Cardiac muscle cell (in vitro differentiated cells and primary cell): ENCODE results near the gene CACNA2D3. TPM values are rescaled to one million over a fixed set of nuclear protein-coding genes. Genes with fewer than 3 reads are reported as not detected.

ENCODE experiments used
- DNase-seq, 2 donors: peaks; one replicate each; pipeline versions ENCODE4 v3.0.0 to v3.0.0-alpha.2; 2010 to 2017; ENCODE audit warnings: low read depth in 1 of 2, low spot score in 1 of 2
- H3K27ac ChIP-seq: fragments of 200-600 bp; sonication (generic); 2 replicates; pipeline ENCODE4 v1.5.1; 2016
- H3K27me3 ChIP-seq: fragments of 200-600 bp; sonication (generic); 2 replicates; pipeline ENCODE4 v1.6.0; 2016; ENCODE audit warnings: control low read depth
- H3K36me3 ChIP-seq: fragments of 200-600 bp; sonication (generic); 2 replicates; pipeline ENCODE4 v1.5.1; 2016; ENCODE audit warnings: control low read depth
- H3K4me1 ChIP-seq: fragments of 200-600 bp; sonication (generic); 2 replicates; pipeline ENCODE4 v1.8.1; 2017; ENCODE audit warnings: low read depth, mild to moderate bottlenecking, mixed run types
- H3K4me3 ChIP-seq: fragments of 200-600 bp; sonication (generic); 2 replicates; pipeline ENCODE4 v1.5.1; 2016; ENCODE audit warnings: mild to moderate bottlenecking
- H3K9me3 ChIP-seq: fragments of 200-600 bp; sonication (generic); 2 replicates; pipeline ENCODE4 v1.5.1; 2017; ENCODE audit warnings: low read depth, mild to moderate bottlenecking, control low read depth
- polyA plus RNA-seq: library from polyadenylated mRNA; unstranded; fragments of >200 nt; fragmentation: Nextera tagmentation; extraction: Ambion mirVana; gene quantifications from 2 replicates; pipeline ENCODE4 v1.2.1, GENCODE V29; 2016
- total RNA-seq: library from RNA; depleted of rRNA; stranded (reverse); fragments of >200 nt; gene quantifications from 2 replicates; pipeline ENCODE4 v1.2.3, GENCODE V29; 2016
- TF ChIP-seq, protein P1 (sequence below): IDR thresholded peaks from 2 replicates; pipeline ENCODE4 v1.5.1; 2012; ENCODE audit warnings: low read depth, mild to moderate bottlenecking, low read length

Gene CACNA2D3
- total and polyA plus RNA-seq, 2 experiments from 2014 or later, result 0.45 to 0.59 TPM

- peak in 1 of 2 donors; percentile 9 for DNase-seq
- TF ChIP-seq, protein P1, sequence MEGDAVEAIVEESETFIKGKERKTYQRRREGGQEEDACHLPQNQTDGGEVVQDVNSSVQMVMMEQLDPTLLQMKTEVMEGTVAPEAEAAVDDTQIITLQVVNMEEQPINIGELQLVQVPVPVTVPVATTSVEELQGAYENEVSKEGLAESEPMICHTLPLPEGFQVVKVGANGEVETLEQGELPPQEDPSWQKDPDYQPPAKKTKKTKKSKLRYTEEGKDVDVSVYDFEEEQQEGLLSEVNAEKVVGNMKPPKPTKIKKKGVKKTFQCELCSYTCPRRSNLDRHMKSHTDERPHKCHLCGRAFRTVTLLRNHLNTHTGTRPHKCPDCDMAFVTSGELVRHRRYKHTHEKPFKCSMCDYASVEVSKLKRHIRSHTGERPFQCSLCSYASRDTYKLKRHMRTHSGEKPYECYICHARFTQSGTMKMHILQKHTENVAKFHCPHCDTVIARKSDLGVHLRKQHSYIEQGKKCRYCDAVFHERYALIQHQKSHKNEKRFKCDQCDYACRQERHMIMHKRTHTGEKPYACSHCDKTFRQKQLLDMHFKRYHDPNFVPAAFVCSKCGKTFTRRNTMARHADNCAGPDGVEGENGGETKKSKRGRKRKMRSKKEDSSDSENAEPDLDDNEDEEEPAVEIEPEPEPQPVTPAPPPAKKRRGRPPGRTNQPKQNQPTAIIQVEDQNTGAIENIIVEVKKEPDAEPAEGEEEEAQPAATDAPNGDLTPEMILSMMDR, result no peak
These were observed 736.8 kb downstream of the CACNA2D3 start for GRCh38 chr3:54859184-54859583.

DNA sequence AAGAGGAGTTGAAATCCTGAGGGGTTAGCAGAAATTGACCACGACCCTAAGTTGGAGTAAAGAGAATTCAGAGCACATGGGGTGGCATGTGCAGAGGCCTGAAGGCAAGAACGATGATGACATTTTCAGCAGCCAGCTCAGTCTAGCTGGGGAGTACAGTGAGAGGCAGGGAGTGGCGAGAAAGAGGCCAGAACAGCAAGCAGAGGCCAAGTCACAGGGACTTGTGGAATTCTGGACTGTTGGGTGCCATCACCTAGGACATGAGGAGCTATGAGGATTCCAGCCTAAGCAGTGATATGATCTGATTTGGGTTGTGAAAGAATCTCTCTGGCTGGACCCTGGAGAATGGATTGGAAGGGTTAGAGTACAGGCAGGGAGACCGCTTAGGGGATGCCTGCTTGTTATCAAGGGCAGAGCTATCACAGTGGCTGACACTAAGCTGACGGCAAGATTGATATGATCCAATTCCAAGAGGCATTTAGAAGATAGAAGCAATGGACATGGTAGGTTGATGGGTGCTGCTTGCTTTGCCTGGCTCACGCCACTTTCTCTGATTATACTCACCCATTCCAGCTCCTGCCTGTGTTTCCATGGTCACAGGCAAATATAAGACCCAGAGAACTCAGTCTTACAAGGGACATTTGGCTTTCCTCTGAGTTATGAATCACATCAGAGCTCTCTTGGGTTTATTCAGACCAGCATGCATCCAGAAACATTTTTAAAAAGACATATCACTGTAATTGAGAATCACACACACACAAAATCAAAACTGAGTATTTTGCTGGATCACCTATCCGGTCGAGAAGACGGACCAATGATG lies 739.1 kb downstream of the CACNA2D3 start:
- H3K27me3 ChIP-seq, result no peaks in the 10 kb centered on the region
- H3K4me3 ChIP-seq, result no peak overlapping the region
- TF ChIP-seq, protein P1, result no peak
- DNase-seq, result peak in 1 of 2 donors; percentile 12
- H3K9me3 ChIP-seq, result no peaks in the 10 kb centered on the region
- H3K27ac ChIP-seq, result no peak overlapping the region
- H3K4me1 ChIP-seq, result peaks cover 21% of the 10 kb centered on the region
- H3K36me3 ChIP-seq, result no peaks in the 10 kb centered on the region

More at GRCh38 chr3:54859184-54859583, 736.8 kb downstream of the CACNA2D3 start:
- H3K36me3 ChIP-seq, result no peaks in the 10 kb centered on the region
- no peaks in the 10 kb centered on the region for H3K27me3 ChIP-seq
- no peak overlapping the region for H3K27ac ChIP-seq
- no peak overlapping the region for H3K4me3 ChIP-seq
- H3K9me3 ChIP-seq, result no peaks in the 10 kb centered on the region
- H3K4me1 ChIP-seq, result peaks cover 21% of the 10 kb centered on the region

DNA sequence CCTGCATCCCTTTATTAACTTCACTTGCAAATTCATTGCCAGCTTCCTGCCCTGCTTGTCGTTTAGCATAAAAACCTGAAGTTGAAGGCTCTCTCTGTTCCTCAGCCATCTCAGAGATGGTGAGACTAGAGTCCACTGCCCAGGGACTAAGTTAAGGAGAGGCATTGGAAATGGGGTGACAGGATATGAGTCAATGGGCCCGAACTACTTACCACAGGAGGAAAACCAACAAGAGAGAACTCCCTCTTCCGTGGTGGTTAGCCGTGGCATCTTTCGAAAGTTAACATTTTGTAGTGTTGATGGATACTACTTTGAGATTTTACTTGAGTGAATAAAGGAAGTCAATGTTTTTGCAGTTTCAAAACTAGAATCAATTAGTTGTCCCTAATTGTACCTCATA lies 740.2 kb downstream of the CACNA2D3 start:
- Histone ChIP-seq H3K4me3 (no peak overlapping the region), H3K36me3 (no peaks in the 10 kb centered on the region), H3K27me3 (no peaks in the 10 kb centered on the region), H3K4me1 (peaks cover 21% of the 10 kb centered on the region), H3K27ac (no peak overlapping the region), H3K9me3 (no peaks in the 10 kb centered on the region)
- TF ChIP-seq, protein P1, result no peak
- no peak for DNase-seq

GRCh38 chr3:54863366-54863765 lies 741.0 kb downstream of the CACNA2D3 start:
- Histone ChIP-seq H3K36me3 (no peaks in the 10 kb centered on the region), H3K4me1 (peaks cover 17% of the 10 kb centered on the region), H3K9me3 (no peaks in the 10 kb centered on the region), H3K27me3 (no peaks in the 10 kb centered on the region), H3K27ac (no peak overlapping the region), H3K4me3 (no peak overlapping the region)
- TF ChIP-seq, protein P1, result no peak
- DNase-seq, result peak in 1 of 2 donors; percentile 19

GRCh38 chr3:54863786-54864185 lies 741.4 kb downstream of the CACNA2D3 start:
- TF ChIP-seq, protein P1, result no peak
- peaks cover 15% of the 10 kb centered on the region for H3K4me1 ChIP-seq
- DNase-seq, result no peak
- H3K27me3 ChIP-seq, result no peaks in the 10 kb centered on the region
- H3K9me3 ChIP-seq, result no peaks in the 10 kb centered on the region
- H3K4me3 ChIP-seq, result no peak overlapping the region
- H3K36me3 ChIP-seq, result no peaks in the 10 kb centered on the region
- H3K27ac ChIP-seq, result no peak overlapping the region
